Panc1 (cell line): ENCODE measurements around the gene ANKRD33B.

Experiments used
- POLR2AphosphoS5 ChIP-seq: IDR thresholded peaks from 2 replicates; pipeline ENCODE4 v1.6.1; 2012; ENCODE audit warnings: mild to moderate bottlenecking, low read depth, low read length, moderate library complexity
- TF ChIP-seq, protein P1 (sequence below): fragments of 450-650 bp; IDR thresholded peaks from 2 replicates; pipeline ENCODE4 v1.5.1; 2017; ENCODE audit warnings: mild to moderate bottlenecking

DNA sequence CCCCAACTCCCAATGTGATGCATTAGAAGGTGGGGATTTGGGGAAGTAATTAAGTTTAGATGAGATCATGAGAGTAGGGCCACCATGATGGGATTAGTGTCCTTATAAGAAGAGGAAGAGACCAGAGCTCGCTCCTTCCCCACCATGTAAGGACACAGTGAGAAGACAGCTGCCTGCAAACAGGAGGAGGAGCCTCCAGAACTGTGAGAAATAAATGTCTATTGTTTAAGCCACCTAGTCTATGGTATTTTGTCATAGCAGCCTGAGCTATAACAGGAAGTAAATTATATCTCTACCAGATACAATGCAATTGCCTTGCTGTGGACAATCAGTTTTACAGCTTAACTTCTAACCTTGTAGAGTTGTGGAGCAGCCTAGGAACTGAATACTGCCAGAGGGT is 58.0 kb downstream of the ANKRD33B start:
- TF ChIP-seq POLR2AphosphoS5 = no peak
- TF ChIP-seq, protein P1, sequence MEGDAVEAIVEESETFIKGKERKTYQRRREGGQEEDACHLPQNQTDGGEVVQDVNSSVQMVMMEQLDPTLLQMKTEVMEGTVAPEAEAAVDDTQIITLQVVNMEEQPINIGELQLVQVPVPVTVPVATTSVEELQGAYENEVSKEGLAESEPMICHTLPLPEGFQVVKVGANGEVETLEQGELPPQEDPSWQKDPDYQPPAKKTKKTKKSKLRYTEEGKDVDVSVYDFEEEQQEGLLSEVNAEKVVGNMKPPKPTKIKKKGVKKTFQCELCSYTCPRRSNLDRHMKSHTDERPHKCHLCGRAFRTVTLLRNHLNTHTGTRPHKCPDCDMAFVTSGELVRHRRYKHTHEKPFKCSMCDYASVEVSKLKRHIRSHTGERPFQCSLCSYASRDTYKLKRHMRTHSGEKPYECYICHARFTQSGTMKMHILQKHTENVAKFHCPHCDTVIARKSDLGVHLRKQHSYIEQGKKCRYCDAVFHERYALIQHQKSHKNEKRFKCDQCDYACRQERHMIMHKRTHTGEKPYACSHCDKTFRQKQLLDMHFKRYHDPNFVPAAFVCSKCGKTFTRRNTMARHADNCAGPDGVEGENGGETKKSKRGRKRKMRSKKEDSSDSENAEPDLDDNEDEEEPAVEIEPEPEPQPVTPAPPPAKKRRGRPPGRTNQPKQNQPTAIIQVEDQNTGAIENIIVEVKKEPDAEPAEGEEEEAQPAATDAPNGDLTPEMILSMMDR = no peak
